Activated CD4-positive, alpha-beta T cell treated with anti-CD3 and anti-CD28 coated beads, Interleukin-10, Interleukin-2, amounts not matched to agents 100 ng/mL and 50 ng/mL, durations not matched to agents 16 hours and 8 hours (primary cell): Measurements from ENCODE around the gene MVB12B.
A peak's percentile ranks its signal among the peaks of the same experiment; 100 is the strongest.

Experiments used
- DNase-seq: peaks from one replicate; pipeline ENCODE4 v3.0.0-alpha.2; 2020

MVB12B gene

DNA sequence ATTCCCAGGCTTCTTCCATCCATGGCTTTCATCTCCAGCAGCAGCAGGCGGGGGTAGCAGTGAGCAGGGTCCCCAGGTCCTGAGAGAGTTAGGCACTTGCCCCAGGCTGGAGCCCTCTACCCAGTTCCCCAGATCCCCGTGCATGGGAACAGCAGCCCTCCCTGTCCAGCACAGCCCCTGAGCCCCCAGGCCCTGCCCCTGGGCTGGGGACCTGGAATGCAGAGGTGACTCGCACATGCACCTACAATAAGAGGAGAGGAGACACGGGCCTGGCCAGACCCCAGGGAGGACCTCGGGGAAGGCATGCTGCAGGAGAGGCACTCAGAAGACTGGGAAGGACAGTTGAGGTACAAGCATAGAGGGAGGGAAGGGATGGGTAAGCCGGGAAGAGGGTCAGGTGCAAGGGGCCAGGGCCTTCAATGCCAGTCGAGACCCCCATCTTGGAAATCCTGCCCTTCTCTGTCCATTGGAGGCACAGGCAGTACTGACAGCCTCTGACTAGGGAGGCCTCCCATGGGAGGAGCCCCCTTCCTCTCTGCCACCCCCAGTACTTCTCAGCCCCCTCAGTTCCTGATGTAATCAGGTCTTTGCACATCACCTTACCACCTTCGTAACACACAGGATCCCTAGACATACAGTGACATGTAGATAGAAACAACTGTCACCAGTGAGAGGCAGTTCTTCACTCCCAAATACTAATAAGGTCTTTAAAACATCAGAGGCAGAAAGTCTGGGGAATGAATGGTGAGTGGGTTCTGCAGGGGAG, 151.8 kb downstream of the MVB12B start:
- DNase-seq, result no peak

DNA sequence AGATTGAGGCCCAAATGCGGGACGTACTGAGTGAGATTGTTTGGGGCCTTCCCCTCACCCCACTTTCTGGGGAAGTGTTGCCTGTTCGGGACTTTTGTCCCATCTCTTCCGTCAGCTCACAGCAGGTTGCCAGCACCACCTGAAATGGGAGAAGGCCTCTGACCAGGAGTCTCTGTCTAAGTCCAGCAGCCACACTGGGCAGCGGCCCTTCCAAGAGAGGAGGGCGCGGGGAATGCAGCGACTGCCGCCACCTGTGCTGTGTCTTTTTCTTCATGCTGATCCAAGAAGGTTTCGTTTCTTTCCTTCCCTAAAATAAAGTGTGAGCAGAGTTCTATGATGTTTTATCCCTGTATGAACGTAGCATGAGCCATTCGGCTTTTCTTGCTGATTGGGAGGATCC, 152.9 kb downstream of the MVB12B start:
- no peak for DNase-seq

DNA sequence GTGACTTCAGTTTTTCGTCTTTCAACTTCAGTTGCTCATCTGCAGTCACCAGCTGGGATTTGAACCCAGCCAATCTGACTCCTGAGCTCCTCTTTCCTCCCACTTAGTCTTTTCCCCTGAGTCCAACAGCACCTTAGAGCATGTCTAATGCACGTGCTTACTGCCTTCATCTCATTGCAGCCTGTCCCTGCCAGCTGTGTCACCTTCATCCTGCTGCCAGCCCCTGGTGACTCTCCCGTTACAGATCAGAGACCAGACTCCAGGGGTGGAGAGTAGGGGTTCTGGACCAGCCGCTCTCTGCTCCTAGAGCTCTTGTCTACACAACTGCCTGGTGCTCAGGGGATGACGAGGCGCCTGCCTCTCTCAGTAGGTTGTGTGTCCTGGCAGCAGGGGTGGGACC, 154.2 kb downstream of the MVB12B start:
- no peak for DNase-seq

DNA sequence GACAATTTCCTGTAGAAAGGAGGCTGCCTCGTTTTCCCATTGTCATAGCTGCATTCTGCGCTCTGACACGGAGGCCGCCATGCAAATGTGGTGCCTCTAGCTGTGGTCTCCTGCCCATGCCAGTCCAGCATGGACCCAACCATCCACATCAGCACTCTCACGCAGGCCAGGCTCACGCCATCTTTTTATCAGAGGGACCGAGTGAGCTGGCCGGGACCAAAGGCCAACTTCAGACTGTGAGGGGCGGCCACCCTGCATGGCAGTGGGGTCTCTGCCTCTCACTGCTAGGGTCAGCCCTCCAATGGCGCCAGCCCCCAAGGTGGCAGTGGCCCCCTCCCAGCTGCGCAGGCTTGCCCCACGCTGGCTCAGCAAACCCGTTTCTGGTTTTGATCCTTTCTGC, 155.2 kb downstream of the MVB12B start:
- no peak for DNase-seq

DNA sequence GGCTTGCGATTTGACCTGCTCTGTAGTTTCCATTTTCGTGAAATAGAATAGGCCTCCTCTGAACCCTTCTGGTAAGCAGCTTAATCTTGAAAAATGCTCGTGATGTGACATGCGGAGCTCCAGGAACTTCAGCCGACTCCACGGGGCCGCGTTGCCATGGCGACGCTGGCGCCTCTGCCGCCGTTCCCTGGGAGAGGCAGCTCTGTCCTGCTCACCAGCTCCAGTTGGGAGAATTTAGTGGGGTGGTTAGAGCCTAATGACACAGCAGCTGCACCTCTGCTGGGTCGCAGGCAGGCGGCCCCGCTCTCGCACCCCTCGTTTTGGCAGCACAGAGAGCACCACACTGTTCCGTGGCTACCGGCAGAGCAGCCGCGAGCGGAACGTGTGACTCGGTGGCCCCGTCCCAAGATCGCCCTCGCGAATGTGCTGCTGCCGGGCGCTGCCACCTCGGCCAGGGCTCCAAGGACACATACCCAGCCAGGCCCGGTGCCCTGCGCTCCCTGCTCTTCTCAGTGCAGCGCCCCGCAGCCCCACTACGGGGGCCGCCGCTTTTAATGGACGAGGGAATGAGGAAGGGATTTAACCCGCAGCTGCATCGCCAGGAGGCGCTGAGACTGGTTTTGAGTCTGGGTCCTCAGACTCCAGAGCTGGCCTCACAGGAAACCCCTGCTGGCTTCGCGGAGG, 155.9 kb downstream of the MVB12B start:
- no peak for DNase-seq

DNA sequence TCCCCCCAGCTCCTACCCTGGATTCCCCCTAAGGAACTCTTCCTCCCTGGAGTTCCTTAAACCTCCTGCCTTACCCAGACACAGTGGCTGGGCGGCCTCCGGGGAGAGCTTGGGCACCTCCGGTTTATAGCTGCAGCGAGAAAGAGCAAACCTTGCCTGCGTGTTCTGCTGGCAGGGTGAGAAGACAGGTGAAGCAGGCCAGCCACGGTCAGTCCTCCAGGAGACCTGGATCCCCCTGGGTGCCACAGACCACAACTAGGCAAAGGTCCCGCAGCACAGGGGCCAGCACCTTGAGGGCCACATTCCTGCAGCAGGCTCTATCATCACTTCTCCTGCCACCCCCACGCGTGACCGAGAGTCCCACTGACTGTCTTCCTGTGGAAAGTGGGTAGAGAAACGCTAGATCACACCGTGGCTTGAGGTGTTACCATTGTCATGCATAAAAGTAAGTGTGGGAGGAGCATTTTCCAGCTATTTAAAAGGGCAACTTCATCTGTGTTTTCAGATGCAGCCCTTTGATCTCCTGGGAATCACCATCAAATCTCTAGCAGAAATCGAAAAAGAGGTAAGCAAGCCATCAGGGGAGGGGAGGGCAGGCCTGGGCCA, 156.9 kb downstream of the MVB12B start:
- no peak for DNase-seq

DNA sequence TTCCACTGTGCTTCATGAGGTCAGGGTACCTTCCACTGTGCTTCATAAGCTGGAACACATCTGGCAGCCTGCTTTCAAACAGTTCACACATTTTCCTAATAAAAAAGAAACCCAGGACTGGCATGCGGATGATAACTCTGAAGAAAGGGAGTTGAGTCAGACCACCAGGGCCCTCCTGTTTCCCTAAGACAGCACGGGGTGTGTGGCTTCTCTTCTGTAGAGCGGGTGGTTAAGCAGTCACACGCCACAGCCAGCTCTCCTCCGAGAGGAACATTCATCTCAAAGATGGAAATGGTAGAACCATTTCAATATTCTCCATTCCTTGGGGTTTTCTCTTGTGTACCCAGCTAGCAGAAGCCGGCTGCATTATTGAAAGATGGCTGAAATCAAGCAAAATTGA, 159.0 kb downstream of the MVB12B start:
- DNase-seq, result no peak

DNA sequence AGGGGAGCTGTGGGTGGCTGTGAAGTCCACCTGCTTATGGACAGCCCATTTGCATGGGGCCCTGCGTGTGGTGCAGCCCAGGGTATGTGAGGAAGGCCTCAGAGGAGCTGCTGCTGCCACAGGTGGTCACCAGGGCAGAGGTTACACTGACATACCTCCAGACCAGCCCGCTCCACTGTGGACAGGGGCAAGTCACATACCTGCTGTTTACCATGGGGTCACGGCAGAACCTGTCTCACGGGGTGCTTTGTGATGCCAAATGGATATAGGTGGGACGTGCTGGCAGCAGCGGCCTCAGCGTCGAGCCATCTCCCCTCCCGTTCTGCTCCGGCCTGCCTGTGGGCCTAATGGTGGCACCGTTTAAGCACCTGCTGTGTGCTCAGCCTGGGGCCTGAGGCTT, 159.6 kb downstream of the MVB12B start:
- no peak for DNase-seq

DNA sequence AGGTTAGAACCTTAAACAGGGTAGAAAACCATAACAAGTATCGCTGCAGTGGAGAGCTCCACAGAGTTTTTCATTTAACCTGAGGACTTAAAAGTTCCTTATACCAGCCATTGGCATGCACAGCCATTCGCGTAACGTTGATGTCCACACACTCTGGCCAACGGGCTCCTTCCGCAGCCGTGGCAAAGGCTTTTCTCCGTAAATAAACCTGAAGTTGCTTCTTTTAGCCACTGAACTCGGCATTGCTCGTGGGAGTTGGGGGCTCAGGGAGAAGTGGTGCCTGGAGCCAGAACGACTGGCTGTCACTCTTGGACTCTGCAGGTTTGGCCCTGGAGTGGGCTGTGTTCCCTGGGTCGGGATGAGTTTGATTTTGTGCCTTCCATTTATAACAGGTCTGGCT, 161.2 kb downstream of the MVB12B start:
- no peak for DNase-seq

DNA sequence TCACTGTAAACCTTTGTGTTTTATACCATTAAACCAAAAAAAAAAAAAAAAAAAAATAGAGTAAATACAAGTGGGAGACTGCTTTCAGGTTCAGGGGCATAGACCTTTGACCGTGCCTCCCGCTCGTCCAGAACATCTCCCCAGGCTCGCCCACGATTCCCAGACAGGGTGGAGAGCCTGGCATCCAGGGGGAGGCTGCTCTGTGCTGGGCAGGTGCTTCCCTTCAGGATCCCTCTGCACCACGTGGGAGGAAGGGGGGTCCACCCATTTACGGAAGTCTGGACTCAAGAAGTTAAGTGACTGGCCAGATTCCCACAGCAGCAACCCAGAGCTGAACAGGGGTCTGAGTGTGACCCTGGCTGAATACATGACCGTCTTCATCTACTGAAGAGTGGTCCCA, 161.7 kb downstream of the MVB12B start:
- no peak for DNase-seq

DNA sequence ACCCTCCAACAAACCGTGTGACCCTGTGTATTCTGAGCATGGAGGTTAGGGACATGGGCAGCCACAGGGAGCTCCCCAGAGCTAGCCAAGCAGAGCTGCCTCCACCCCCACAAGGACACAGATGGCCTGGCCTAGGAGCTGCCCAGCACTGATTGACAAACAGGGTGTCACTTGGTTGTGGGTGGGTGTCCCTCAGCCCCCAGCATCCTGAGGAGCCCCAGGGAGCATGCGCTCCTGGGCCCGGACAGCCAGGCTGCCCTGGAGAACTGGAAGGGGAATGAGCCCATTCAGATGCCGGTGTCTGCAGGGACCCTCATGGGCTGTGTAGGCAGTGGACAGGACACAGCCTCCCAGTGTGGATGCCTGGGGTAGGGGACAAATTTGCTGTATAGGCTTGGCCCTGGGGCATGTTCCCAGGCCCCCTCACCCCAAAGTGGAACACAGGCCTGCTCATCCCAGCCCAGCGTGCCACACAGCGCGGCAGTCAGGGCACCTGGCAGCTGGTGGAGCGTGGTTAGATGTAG, 162.3 kb downstream of the MVB12B start:
- no peak for DNase-seq

DNA sequence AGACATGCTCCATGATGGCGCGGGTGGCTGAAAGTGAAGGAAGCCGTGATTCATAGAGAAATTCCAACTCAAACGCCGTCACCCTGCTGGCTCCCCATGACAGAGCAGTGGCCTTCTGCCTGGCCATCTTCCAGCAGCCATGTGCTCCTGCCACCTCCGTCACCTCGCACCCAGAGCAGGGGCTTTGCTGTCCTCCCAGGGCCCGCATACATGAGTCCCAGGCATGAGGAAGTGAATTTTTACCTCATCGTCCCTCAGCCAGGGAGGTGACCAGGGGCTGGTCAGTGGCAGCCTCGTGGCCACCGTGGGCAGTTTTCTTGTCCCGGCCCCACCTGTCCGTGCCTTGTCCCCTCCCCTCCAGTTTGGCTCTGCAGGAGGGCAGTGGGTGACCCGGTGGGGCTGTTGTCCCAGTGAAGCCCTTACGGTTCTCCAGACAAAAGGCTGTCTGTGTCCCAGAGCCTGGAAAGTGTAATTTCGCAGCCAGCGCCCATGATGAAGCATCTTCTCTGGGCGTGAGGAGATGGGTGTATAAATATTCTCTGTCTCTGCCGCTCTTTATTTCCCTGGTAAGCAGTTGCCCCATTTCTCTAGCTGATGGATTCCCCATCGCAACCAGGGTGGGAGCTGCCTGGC, 163.1 kb downstream of the MVB12B start:
- no peak for DNase-seq

DNA sequence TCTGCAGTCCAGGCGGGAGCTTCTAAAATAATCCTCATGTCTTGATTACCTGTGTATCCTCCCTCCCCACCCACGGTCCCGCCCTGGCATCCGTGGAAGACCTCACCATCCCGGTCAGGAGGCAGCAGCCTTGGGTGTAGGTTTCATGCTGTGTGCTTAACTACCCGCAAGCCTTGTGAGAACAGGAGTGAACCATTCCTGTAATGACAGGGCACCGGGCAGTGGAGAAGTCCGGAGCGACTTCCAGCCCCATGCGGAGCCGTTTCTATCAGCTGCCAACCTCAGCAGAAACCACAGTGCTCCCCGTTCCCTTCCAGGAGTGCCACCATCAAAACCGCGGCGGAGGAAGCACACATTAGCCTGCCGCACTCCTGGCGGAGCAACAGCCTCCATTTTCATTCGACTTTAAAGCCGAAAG, 163.6 kb downstream of the MVB12B start:
- peak; percentile 30 for DNase-seq

DNA sequence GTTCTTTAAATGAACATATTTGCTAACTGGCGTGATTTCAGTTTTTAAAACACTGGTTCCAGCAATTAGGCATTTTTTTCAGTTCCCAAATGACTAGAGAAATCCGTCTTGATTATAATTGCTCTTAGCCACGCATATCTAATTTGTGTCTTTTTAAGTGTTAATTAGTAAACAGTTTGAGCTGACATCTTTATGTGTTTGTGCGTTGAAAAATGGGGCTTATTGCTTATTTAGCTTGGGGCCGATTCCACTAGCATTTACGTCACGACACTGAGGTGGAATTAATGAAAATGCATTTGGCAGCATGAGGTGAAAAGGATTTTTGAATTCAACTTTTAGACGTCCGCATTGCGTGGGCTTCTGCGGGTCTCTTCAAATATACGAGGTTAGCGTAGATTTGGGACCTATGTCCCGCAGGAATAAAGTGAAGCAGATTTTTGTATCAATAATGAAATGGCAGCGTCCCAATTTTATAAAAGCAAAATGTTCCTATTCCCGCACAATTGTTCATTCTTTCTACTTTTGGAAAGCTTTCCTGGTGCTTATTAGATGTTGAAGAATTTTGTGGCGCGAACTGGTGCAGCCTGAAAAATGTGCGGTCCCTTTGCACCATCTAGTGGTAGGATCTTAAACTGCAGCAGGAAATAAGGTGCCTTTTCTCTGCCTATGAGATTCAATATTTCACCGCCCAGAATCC, 164.4 kb downstream of the MVB12B start:
- DNase-seq, result peak; percentile 68

DNA sequence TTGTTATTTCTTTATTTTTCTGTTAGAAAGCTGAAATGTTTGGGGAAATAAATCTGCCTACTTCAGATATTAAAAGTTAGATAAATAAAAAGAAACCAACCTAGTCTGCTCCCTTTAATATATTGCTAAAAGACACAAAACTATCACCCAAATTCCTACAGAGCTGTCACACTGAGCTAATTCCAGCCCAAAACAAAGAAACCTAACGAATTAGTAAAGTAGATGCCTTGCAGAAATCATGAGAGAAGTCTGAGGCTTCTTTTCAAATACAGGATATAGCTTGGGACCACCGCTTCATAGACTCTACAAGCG, 164.9 kb downstream of the MVB12B start:
- no peak for DNase-seq

DNA sequence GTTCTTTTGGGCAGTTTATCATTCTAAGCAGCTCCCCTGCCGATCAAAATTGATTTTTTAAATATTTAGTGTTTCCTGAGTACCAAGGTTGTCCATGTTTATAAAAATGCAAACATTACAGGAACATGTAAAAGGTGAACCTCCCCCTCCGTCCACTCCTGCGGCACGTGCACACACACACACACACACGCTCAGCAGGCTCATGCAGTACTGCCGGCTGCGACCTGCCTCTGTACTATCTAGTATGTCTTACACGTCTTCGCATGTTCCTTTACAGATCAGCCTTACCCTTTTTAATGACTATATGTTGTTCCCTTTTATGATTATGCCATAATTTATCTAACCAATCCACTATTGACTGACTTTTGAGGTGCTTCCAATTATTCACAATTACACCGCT, 165.3 kb downstream of the MVB12B start:
- no peak for DNase-seq

DNA sequence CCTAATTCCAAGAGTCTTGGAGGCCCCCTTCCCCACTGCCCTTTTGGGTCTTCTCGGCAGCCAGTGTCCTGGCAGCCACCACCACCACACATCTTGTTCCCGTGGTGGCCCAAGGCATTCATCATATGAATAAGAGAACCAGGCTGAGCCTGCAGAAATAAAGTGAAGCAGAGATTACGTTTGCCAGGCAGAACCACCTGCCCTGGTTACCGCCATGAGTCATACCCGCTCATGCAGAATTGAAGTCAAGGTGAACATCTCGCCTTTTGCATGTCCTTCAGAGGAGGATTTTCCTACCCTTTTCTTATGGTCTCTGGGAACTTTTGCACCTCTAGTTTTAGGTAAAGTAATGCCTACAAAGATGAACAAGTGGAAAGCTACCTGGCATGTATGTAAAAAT, 167.6 kb downstream of the MVB12B start:
- no peak for DNase-seq

DNA sequence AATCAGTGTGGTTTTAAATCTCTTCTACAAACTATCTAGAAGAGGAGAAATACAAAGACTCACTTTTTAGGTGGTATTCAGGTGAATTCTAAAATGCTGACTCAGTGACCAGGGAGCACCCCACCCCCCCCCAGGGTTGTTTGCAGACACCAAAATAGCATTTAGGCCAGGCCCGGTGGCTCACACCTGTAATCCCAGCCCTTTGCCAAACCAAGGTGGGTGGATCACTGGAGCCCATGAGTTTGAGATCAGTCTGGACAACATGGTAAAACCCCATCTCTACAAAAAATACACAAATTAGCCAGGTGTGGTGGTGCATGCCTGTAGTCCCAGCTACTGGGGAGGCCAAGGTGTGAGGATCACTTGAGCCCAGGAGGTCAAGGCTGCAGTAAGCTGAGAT, 168.1 kb downstream of the MVB12B start:
- DNase-seq, result no peak

DNA sequence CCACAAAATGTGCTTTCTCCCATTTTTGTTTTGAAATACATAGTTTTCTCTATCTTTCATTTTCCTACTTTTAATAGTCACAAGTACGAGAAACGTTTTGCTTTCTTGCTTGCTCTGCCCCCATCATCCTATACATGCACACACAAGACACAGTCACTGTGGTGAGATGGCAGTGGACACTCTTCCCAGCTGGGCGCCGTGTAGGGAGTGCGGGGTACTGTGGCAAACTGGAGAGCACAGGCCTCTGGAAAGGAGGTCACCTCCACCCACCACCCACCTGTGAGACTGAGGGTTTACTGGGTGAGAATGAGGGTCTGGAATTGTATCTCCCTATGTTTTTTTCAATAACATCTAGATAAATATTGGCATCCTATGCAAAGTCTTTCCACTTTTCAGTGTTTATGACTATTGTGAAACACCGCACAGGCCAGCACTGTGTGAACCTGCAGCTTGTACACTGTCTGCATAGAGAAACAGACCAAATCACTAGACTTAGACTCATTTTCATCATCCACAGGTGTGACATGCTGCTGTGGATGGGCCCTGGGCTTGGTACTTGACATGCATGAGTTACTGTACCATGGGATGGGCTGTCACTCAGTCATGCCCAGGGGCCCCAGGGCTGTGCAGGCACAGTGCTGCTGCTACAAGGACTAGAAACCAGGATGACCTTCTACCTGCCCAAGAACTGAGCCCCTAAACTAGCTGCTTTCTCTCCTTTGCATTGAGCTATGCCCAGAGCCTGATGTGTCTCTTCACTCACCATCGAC, 169.0 kb downstream of the MVB12B start:
- DNase-seq, result no peak

DNA sequence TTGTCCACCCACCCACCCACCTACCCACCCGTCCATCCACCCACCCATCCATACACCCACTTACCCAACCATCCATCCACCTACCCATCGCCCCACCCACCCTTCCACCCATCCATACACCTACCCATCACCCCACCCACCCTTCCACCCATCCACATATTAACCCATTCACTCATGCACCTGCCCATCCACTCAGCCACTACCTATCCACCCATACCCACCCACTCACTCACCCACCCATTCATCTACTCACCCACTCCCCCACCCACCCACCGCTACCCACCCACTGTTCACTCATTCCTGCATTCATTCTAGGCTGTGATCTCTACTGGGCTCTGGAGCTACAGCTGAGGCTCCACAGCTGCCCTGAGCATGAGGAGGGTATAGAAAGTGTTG, 169.6 kb downstream of the MVB12B start:
- no peak for DNase-seq

DNA sequence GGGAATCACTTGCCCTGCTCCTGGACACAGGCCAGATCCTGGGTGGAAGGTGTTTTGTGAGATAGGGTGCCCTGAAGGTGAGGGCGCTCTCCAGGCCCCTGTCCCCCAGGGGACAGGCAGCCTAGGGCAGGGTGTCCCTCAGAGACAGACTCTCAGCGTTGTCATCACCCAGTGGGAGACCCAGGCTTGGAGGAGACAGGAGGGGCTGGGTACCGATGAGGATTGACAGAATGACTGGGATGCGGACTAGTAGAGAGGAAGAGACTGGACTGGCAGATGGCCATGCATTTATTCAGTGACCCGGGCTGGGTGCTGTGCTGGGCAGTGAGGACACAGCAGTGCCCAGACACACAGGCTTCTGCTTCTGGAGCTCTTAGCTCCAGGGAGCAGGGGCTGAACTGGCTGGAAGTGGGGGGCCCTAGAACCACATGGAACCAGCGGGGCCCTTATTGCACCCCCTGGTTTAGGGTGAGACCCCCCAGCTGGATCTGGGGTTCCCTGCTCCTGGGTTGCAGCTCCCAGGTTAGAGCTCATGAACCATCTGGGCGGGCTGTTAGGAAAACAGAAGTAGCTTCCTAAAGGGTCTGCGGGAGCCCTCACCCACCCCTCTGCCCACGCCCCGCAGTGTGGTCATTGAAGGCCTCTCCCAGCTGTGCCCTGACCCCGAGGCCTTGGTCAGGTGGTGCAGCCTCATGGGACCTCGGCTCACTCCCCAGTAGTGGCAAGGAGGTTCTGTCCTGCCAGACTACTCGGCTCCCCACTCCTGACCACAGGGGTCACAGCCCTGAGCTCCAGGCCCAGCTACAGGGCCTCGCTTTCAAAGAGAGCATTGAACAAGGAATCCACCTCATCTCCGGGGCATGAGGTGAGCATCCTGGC, 170.4 kb downstream of the MVB12B start:
- no peak for DNase-seq
